Measurements from ENCODE around the gene HIKESHI.
A peak's percentile ranks its signal among the peaks of the same experiment; 100 is the strongest.
"Not testable (repeated sequence)": the region's sequence is repeated elsewhere in the genome, so short reads cannot be mapped to it uniquely, and the experiment has no call there.

The HIKESHI gene

GRCh38 chr11:86292912-86293616 lies 9.0 kb upstream of the HIKESHI start:
- no peak for DNase-seq (ENCODE audit: low spot score)

GRCh38 chr11:86294026-86294425 lies 8.0 kb upstream of the HIKESHI start:
- DNase-seq (ENCODE audit: low spot score) = no peak

- no peak for DNase-seq (ENCODE audit: low spot score)
These were observed 323 bp upstream of the HIKESHI start for GRCh38 chr11:86301742-86302091.

- DNase-seq (ENCODE audit: low spot score) = no peak
These were observed 1.2 kb downstream of the HIKESHI start for GRCh38 chr11:86303257-86303656.

- DNase-seq (ENCODE audit: low spot score) = not testable (repeated sequence)
These were observed 6.7 kb downstream of the HIKESHI start for GRCh38 chr11:86308710-86309109.

GRCh38 chr11:86313793-86314192 lies 11.8 kb downstream of the HIKESHI start:
- no peak for DNase-seq (ENCODE audit: low spot score)

- DNase-seq (ENCODE audit: low spot score) = no peak
These were observed 12.6 kb downstream of the HIKESHI start for GRCh38 chr11:86314636-86315035.

GRCh38 chr11:86335131-86335767 lies 33.2 kb downstream of the HIKESHI start:
- DNase-seq (ENCODE audit: low spot score) = no peak

- DNase-seq (ENCODE audit: low spot score) = no peak
These were observed 35.2 kb downstream of the HIKESHI start for GRCh38 chr11:86337227-86337626.

GRCh38 chr11:86341382-86341781 lies 39.3 kb downstream of the HIKESHI start:
- no peak for DNase-seq (ENCODE audit: low spot score)

GRCh38 chr11:86346513-86346912 lies 44.5 kb downstream of the HIKESHI start:
- no peak for DNase-seq (ENCODE audit: low spot score)

- DNase-seq (ENCODE audit: low spot score) = no peak
These were observed 53.2 kb downstream of the HIKESHI start for GRCh38 chr11:86355256-86355655.

- DNase-seq (ENCODE audit: low spot score) = not testable (repeated sequence)
These were observed 55.4 kb downstream of the HIKESHI start for GRCh38 chr11:86357412-86357811.

- DNase-seq (ENCODE audit: low spot score) = no peak
These were observed 56.7 kb downstream of the HIKESHI start for GRCh38 chr11:86358720-86359119.

GRCh38 chr11:86360775-86361395 lies 58.8 kb downstream of the HIKESHI start:
- peak; percentile 35 for DNase-seq (ENCODE audit: low spot score)

GRCh38 chr11:86363424-86363823 lies 61.4 kb downstream of the HIKESHI start:
- no peak for DNase-seq (ENCODE audit: low spot score)

GRCh38 chr11:86365546-86365945 lies 63.5 kb downstream of the HIKESHI start:
- DNase-seq (ENCODE audit: low spot score) = no peak

- no peak for DNase-seq (ENCODE audit: low spot score)
These were observed 67.6 kb downstream of the HIKESHI start for GRCh38 chr11:86369668-86370067.

- no peak for DNase-seq (ENCODE audit: low spot score)
These were observed 68.1 kb downstream of the HIKESHI start for GRCh38 chr11:86370171-86370570.

- no peak for DNase-seq (ENCODE audit: low spot score)
These were observed 69.0 kb downstream of the HIKESHI start for GRCh38 chr11:86370922-86371594.

GRCh38 chr11:86372041-86372440 lies 70.0 kb downstream of the HIKESHI start:
- no peak for DNase-seq (ENCODE audit: low spot score)

- no peak for DNase-seq (ENCODE audit: low spot score)
These were observed 70.5 kb downstream of the HIKESHI start for GRCh38 chr11:86372586-86372985.

- DNase-seq (ENCODE audit: low spot score) = no peak
These were observed 72.0 kb downstream of the HIKESHI start for GRCh38 chr11:86374069-86374468.

Measured in AG08396 (cell line).